GM18498 (cell line): ENCODE data around the gene IMPDH1.

Experiments used
- ATAC-seq: cut with Tn5 transposase; IDR thresholded peaks from one replicate; pipeline ENCODE4 v1.9.1; 2021; ENCODE audit warnings: mild to moderate bottlenecking, moderate library complexity; ENCODE audit not compliant: unreplicated experiment

The IMPDH1 gene

GRCh38 chr7:128435327-128435686, 25.5 kb upstream of the IMPDH1 start:
- ATAC-seq: no peak

DNA sequence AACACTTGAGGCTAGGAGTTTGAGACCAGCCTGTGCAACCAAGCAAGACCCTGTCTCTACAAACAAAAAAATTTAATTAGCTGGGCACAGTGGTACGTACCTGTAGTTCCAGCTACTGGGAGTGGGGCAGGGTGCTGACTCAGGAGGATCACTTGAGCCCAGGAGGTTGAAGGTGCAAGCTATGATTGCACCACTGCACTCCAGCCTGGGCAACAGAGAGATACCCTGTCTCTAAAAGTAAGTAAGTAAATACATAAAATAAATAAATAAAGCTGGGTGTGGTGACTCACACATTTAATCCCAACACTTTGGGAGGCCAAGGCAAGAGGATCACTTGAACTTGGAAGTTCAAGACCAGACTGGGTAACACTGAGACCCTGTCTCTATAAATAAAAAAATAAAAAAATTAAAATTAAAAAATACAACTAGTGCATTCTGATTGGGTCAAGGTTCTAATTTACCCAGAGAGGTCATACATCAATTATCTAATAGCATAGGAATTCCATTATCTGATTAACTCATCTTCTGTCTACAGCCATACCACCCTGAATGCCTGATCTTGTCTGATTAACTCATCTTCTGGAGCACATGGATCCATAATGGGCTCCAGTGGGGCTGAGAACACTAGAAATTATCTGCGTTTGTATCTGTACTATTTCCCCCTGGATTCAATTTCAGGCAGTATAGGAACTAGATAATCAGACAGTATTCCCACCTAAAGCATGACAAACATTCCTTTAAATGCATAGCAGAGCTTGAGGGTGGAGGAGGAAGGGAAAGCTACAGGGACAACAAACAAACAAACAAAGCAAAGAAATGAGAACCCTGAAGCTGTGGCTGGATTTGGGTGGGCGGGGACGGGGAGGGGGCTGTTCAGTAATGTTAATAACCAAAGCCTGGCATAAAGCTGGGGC, 24.9 kb upstream of the IMPDH1 start:
- ATAC-seq: no peak

DNA sequence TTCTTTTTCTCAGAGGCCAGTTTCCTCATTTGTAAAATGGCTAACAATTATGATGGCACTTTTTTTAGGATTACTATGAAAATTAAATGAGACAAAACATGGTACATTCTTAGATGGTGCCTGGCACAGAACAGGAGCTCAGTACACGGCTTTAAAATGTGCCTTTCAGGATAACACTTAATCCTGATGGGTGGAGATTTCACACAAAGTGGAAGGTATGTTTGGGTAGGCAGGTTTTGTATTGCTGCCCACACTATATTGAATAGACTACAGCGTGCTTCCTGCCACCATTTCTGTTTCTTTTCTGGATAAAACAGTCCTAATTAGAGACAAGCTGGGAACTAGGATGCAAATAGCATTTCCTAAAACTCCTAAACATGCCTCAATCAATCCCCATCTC, 22.0 kb upstream of the IMPDH1 start:
- ATAC-seq: no peak

DNA sequence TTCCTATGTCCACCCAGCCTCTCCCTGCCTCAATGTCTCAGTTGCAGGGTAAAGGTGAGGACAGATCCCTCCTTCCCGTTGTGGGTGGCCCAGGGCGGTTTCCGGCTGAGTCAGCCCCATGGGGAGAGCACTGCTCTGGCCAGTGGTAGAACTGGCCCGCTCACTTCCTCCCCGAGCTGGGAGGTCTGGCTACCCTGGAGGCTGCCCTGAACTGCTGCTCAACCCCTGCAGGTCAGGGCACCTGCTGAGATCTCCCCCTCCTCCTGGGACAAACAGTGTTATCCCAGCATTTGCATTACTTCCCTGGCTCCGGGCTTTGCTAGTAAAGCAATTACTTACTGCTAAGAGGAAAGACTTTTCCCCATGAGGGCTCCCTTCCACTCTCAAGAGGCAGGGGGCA, 21.4 kb upstream of the IMPDH1 start:
- ATAC-seq: no peak

- no peak for ATAC-seq
Observed at GRCh38 chr7:128430207-128430606, 20.4 kb upstream of the IMPDH1 start.

DNA sequence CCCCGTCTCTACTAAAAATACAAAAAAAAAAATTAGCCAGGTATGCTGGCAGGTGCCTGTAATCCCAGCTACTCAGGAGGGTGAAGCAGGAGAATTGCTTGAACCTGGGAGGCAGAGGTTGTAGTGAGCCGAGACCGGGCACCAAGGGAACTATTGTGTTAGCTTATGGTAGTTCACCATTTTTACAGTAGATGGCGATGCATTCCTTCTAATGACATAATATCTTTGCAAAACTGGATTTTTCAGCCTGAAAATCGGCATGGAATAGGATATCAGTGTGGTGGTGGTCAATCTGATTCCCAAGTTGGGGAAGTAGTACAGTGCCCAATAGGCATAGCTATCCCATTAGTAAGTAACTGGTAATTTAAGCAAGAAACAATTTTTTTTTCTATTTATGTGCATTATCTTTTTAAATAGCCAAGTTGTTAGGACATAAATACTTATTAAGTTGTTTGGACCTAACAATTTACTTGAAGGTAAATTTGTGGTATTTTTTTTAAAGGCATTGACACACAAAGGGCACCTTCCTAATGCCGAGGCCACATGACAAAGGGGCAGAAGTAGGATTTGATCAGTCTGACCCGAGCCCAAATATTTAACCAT, 17.6 kb upstream of the IMPDH1 start:
- ATAC-seq: no peak

DNA sequence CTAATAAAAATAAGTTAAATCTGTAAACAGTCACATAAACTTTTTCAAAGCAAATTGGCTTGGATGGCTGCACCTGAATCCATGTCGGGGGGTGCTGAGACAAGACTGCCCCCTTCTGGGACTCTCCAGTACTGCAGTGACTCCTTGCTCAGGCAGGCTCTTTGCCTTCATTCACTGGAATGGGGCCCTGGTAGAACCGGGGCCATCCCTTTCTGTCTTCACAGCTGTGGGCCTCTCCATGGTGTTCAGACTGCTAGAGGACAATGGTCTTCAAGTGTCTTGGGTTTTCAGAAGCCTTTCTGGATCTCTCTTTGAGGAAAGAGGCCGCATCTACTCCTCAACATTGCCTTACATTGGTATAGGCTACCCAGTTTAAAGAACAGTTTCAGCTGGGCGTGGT, 16.1 kb upstream of the IMPDH1 start:
- no peak for ATAC-seq

- no peak for ATAC-seq
Observed at GRCh38 chr7:128424686-128425275, 15.0 kb upstream of the IMPDH1 start.

DNA sequence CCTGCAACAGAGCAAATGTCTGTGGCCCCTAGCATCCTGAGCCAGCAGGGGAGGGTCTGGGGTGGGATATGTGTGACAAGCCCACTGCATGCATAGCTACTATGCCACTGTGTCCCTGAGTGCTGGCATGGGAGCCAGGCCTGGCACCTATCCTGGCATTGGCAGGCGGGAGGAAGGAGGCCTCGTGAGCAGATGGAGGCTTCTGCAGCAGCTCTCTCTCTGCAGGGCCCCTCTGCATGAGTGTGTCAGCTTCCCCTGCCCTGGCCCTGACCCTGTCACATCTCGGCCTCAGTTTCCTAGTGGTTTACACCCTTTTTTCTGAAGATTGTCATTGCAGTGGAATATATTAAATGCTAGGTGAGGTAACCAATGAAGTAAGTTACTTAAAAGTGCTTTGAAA, 13.1 kb upstream of the IMPDH1 start:
- no peak for ATAC-seq

DNA sequence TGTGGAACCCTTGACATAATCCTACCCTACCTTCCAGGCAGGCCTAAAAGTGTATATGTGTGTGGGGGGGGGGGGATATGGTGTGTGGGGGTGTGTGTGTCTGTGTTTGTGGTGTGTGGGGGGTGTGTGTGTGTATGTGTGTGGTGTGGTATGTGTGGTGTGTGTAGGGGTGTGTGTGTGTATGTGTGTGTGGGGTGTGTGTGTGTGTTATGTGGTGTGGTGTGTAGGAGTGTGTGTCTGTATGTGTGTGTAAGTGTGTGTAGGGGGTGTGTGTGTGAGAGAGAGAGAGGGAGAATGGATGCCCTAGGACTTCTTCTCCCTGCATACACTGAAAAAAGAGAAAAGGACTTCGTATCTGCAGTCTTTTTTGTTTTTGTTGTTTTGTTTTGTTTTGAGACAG, 12.3 kb upstream of the IMPDH1 start:
- no peak for ATAC-seq

DNA sequence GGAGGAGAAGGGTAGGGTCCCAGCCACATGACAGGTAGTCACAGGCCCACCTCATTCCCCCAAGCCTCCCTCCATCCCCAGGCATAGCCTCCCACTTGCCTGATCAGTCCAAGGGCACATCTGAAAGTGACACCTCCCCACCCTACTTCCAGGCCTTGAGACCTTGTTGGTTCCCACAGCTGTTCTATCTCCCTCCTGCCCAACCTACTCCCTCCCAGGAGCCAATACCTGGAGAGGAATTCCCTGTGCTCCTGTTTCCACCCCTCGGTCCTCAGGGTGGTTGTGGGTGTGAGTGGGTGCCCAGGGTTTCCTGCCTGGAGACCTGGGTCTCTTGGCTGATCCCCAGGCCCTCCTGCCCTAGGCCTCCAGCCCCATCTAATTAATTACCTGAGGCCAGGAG, 11.6 kb upstream of the IMPDH1 start:
- no peak for ATAC-seq

DNA sequence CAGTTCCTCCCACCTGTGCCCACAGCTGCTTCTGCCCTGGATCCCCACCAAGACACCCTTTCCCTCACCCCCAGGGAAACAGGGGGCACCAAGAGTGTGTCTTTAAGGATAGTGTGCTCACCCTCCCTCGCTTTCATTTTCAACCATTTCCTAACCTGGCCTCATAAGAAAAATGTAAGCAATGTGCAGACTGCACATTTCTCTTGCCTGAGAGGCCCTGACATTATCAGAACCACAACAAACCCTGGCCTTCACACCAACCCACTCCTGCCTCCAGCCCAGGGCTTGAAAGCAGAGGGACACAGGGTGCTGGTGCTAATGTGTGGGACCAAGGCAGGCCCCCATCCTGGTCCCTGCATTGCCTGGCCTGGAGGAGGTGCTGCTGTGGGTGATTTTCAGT, 11.0 kb upstream of the IMPDH1 start:
- no peak for ATAC-seq

DNA sequence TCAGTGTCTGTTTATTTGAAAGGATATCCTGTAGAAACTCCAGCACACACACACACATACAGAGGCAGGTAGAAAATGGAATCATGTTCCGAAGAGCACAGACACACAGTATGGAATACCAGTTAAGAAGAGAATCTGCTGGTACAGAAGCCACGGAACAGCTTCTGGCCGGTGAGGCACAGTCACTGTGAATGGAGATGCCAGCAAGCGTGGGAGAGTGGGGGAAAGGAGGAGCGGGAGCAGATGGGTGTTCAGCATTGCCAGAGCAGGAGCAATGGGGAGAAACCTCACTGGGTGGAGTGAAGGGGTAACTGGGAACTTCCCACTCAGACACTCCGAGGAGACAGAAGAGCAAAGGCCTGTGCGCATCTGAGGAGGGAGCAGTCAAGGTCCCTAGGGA, 9.5 kb upstream of the IMPDH1 start:
- ATAC-seq: no peak

- ATAC-seq: no peak
Observed at GRCh38 chr7:128417071-128417470, 7.3 kb upstream of the IMPDH1 start.

GRCh38 chr7:128415217-128415785, 5.5 kb upstream of the IMPDH1 start:
- ATAC-seq: no peak

GRCh38 chr7:128410451-128410753, 620 bp upstream of the IMPDH1 start:
- ATAC-seq: no peak

GRCh38 chr7:128408709-128409595, 830 bp downstream of the IMPDH1 start:
- ATAC-seq: no peak

DNA sequence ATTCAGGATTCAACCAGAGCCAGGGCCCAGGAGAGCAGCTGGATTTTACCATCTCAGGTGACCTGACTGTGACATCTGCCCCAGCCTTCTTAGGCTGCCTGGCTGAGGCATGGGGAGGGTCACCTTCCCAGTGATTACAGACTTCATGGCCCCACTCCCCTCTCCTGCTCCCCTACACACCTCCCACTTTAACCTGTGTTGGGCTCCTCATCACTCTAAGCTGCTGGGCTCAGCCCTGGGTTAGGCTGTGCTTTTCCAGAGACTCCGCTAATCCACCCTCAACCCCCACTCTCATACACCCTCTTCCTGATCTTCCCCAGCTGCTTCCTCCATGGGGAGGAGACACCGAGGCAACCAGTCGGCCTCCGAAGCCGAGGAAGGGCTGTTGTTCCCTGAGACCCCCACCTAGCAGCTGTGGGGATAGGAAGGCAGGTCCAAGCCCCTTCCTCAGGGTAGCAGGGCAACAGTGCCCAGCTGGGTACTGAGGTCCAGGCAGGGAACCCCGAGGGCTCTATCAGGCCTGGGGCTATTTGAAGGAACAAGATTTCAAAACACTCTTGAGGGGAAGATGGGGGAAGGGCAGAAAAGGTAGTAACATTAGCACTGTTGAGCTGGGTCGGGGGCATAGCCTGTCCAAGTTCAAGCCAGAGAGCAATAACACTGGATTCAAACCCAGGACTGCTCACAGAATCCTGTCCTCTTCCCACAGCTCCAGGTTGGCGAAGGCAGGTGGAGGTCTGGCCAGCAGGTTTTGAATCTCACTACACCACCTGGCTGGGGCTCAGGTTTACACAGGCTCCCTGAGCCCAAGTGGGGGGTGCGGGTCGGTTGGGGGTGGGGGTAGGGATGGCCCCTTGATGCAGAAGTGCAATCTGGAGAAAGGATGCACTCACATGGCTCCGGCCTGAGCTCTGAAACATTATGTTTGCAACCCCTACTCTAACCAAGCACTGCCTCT, 1.8 kb downstream of the IMPDH1 start:
- ATAC-seq: no peak

GRCh38 chr7:128407233-128407589, 2.6 kb downstream of the IMPDH1 start:
- ATAC-seq: no peak
